SU-DHL-6 (cell line): ENCODE data around the gene OBSCN.

Experiments
- CTCF ChIP-seq: fragments of 200-600 bp; sonication (generic); IDR thresholded peaks from one replicate; pipeline ENCODE4 v1.5.1; 2017; ENCODE audit warnings: antibody characterized with exemption, mild to moderate bottlenecking, low read length, moderate library complexity; ENCODE audit not compliant: insufficient read depth, poor library complexity, severe bottlenecking
- EZH2phosphoT487 ChIP-seq: fragments of 200-600 bp; sonication (generic), shearing (Covaris generic); conservative IDR thresholded peaks from 2 replicates; pipeline ENCODE4 v1.6.1; 2018; ENCODE audit warnings: mild to moderate bottlenecking, antibody characterized with exemption, low read length, moderate library complexity, mixed read lengths

GRCh38 chr1:228345201-228345930 lies 137.5 kb downstream of the OBSCN start:
- TF ChIP-seq CTCF = no peak
- TF ChIP-seq EZH2phosphoT487 = no peak
